GM21576 (cell line): ENCODE results near the gene ZNF483.
"Not testable (repeated sequence)": the region's sequence is repeated elsewhere in the genome, so short reads cannot be mapped to it uniquely, and the experiment has no call there.

Experiments
- ATAC-seq: cut with Tn5 transposase; IDR thresholded peaks from one replicate; pipeline ENCODE4 v1.9.1; 2021; ENCODE audit warnings: mild to moderate bottlenecking, moderate library complexity; ENCODE audit not compliant: unreplicated experiment

Gene ZNF483

DNA sequence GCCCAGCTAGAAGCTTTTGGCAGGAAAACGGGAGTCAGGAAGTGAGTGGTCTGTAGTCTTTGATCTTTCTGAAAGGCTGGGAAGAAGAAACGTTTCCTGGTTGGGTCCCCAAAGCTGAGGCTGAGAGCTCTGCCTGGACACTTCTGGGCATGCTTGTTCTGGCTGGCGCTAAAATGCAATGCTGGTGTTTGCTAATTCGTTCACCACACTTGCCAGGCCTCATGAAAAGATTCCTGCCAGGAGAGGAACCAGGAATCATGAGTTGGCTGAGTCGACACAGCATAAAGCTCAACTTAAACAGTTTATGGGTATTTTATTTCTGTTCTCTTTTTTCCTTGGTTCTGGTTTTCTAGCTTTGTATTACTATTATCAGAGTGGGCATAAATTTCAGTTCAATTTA lies 85.2 kb downstream of the ZNF483 start:
- no peak for ATAC-seq

DNA sequence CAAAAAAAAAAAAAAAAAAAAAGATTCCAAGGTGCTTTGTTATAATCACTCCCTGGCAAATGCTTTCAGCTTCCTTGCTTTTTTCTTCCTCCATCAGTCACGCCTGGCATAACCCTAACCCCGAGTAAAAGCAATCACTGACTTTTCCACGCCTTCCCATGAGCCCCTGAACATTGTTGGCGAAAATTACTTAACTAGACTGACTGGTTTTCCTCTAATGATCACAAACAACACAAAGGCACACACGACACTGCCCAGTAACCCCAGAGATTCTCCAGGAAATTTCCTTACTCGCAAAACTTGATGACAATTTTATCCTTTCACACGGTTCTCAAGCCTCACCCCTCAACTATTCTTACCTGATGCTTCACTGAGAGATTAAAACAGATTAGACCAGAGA lies 85.9 kb downstream of the ZNF483 start:
- no peak for ATAC-seq

DNA sequence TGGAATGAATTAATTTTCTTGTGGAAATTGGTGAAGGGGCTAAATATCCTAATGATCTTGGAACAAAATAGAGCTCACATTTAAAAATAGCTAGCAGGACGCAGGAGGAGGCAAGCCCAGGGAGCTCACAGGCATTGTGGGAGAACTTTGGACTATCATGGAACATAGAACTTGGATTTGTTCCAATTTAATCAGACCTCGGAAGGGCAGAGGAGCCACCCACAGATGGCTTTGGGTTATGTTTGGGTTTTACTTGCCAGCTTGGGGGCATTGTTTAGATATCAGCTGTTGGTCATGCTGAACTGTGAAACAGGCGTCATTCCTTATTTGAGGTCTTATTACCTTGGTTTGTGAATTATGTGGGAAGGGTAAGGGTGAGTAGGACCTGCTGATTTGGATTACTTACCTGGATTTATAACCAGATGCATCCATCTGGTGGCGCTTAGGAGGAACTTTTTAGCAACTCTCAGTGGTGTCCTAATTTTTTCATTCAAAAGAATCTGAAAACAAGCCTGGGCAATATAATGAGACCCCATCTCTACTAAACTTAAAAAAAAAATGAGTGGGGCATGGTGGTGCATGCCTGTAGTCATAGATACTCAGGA lies 88.6 kb downstream of the ZNF483 start:
- ATAC-seq, result no peak

DNA sequence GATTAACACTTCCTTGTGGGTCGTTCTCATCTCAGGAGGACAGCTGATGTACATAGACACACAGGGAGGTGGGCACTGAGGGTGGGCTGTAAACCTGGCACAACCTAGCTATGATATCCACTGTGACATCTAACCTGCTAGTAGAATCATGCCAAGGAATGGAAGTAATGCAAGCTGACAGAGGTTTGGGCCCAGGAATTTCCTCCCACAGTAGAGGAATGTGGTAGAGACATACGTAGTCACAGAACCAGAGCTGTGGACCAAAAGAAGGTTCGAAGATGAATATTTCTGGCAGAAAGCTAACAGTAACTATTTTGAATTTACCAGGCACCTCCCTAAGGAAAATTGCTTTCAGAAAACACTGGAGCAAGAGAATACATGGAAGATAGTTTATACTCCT lies 90.9 kb downstream of the ZNF483 start:
- no peak for ATAC-seq

DNA sequence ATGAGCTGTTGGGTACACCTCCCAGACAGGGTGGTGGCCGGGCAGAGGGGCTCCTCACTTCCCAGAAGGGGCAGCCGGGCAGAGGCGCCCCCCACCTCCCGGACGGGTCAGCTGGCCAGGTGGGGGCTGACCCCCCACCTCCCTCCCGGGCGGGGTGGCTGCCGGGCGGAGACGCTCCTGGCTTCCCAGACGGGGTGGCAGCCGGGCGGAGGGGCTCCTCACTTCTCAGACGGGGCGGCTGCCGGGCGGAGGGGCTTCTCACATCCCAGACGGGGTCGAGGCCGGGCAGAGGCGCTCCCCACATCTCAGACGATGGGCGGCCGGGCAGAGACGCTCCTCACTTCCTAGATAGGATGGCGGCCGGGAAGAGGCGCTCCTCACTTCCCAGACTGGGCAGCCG lies 92.4 kb downstream of the ZNF483 start:
- ATAC-seq, result not testable (repeated sequence)

DNA sequence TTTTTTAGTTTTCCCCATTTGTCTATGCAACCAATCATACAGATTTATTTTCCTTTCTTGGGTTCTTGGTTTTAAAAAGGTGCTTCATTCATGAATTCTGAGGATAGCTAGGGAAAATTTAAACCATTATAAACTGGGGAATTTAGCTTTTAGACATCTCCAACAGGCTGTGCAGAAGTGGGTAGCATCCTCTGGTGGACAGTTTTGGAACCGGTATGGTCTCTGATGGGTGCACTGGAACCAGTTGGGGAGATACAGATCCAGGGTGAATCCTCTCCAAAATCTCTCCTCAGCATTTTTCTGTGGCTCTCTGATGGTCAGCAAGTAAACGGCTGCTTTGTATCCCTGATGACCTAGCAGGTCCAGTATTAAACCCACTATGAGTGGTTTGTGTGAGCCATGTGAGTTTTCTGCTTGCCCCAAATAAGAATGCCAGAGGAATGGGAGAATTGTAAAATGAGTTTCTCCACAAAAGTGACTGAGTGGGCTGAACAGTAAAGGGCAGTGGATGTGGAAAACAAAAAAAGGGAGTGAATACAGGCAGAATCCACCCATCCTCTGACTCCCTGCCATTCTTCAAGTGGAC lies 97.0 kb downstream of the ZNF483 start:
- no peak for ATAC-seq

DNA sequence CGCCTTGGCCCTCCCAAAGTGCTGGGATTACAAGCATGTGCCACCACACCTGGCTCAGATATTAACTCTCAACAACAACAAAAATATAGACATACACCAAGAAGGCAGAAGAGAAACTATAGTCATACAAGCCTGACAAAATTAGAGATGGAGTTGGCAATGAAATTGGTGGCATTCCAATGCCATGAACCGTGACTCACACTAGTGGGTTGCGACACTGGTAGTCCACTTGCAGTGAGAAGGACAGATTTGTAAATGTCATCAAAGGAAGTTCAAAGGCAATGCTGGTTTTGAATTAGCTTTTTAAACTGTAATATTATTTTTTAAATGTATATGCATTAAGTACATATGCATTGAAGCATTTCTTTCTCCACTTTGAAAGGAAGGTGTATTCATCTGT lies 97.6 kb downstream of the ZNF483 start:
- ATAC-seq, result no peak
